Gastroesophageal sphincter (tissue), 4 donors: ENCODE results near the gene PUM1. TPM values are rescaled to one million over a fixed set of nuclear protein-coding genes. Genes with fewer than 3 reads are reported as not detected.
A peak's percentile ranks its signal among the peaks of the same experiment; 100 is the strongest.
"Not testable (repeated sequence)": the region's sequence is repeated elsewhere in the genome, so short reads cannot be mapped to it uniquely, and the experiment has no call there.

Experiments used
- ATAC-seq: fragments of 150-250 bp; one replicate; pipeline ENCODE4 v1.9.1; 2016; ENCODE audit warnings: mild to moderate bottlenecking, moderate library complexity
- H3K27ac ChIP-seq, 4 donors: fragments of 200-600 bp; sonication (generic) in 3 of 4; 1 replicate in 3 of 4; 2 replicates in 1 of 4; pipeline ENCODE4 v1.5.1; 2016 to 2019
- H3K27me3 ChIP-seq: fragments of 200-600 bp; sonication (generic); one replicate; pipeline ENCODE4 v1.5.1; 2019
- H3K36me3 ChIP-seq, 2 donors: fragments of 200-600 bp; sonication (generic); one replicate each; pipeline ENCODE4 v1.5.1; 2019; ENCODE audit warnings: control low read depth in 1 of 2
- H3K4me1 ChIP-seq, 3 donors: fragments of 200-600 bp; sonication (generic); 1 replicate in 2 of 3; 2 replicates in 1 of 3; pipeline ENCODE4 v1.5.1; 2016 to 2019; ENCODE audit warnings: control low read depth in 2 of 3
- H3K4me3 ChIP-seq, 2 donors: fragments of 200-600 bp; sonication (generic); one replicate each; pipeline ENCODE4 v1.5.1; 2019; ENCODE audit warnings: mild to moderate bottlenecking in 1 of 2, moderate library complexity in 1 of 2
- H3K9me3 ChIP-seq, 3 donors: fragments of 200-600 bp; sonication (generic); one replicate each; pipeline ENCODE4 v1.5.1; 2017 to 2019; ENCODE audit warnings: control low read depth in 2 of 3
- EP300 ChIP-seq: sonication (generic); formaldehyde crosslinking; IDR thresholded peaks from one replicate; pipeline ENCODE4 v1.6.1; 2017; ENCODE audit warnings: antibody characterized with exemption, mild to moderate bottlenecking
- POLR2A ChIP-seq, 2 donors: fragments of 450-650 bp; IDR thresholded peaks; one replicate each; pipeline ENCODE4 v1.6.1; 2017; ENCODE audit warnings: antibody characterized with exemption in 2 of 2, mild to moderate bottlenecking in 2 of 2, moderate library complexity in 1 of 2
- POLR2AphosphoS5 ChIP-seq: sonication (generic); formaldehyde crosslinking; IDR thresholded peaks from one replicate; pipeline ENCODE4 v1.6.1; 2017; ENCODE audit warnings: antibody characterized with exemption
- WGBS, 2 donors: methylation state at CpG; one replicate each; pipeline ENCODE4 v1.1.5; 2018; ENCODE audit warnings: low coverage in 1 of 2; 5-methylcytosine and 5-hydroxymethylcytosine counted together
- total RNA-seq, 4 donors: library from RNA; depleted of rRNA; stranded (reverse); fragments of >200 nt; gene quantifications; one replicate each; pipeline ENCODE4 v1.1.0, GENCODE V29; 2016
- TF ChIP-seq, protein P1 (sequence below), 4 experiments: fragments of 200-600 bp in 2 of 4; fragments of 450-650 bp in 2 of 4; sonication (generic) in 1 of 4; IDR thresholded peaks; one replicate each; pipeline ENCODE4 v1.5.1; 2017 to 2019; ENCODE audit warnings: antibody characterized with exemption in 4 of 4, mild to moderate bottlenecking in 2 of 4, moderate library complexity in 2 of 4

PUM1 gene
- total RNA-seq, 4 donors from 2014 or later = 83.8 to 90.7 (median 88.4) TPM

DNA sequence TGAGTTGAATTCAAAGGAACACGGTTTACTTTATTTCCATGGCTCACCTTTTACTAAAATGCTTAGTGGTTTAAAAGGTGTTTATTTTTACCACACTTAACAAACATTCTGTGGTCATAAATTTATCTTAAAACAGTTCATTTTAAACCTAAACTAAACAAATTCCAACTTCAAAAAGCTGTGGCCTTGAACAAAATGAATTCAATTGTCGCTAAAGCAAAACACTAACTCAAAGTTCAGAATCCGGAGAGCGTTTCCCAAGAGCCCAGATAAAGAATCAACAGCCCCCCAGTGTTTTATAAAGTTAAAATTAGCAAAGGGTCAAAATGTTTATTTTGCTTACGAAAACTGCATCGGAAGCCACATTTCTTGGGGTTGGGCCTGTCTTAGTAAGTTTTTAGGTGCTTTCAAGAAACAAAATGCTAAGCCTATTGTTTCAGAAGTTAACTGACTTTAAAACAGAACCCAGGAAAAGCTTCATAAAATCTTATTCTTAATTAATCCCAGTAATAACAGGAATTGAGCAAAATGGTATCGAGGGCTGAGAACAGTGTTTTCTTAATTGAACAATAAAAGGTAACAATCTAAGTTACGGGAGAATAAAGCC is 1.3 kb downstream of the PUM1 start:
- peaks cover 0 to 54% (median 16%) of the 10 kb centered on the region in 3 donors for H3K4me1 ChIP-seq

DNA sequence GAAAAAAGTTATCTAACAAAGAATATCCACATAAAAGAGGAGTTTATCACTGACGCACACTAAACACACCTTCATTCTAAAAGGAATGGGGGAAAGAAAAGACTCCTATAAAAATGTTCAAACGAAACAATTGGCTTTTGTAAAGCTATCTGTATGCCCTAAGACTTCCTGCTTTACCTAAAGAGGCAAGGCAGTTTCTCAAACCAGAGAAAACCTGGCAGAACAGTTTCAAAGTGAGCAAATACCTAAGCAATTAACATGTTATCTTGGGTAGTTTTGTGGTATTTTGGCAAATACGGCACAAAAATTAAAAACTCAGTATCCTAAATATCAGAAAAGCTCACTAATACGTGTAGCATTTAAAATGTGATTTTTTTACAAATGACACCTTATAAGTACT is 1.9 kb downstream of the PUM1 start:
- peaks cover 0 to 60% (median 16%) of the 10 kb centered on the region in 3 donors for H3K4me1 ChIP-seq

More for the DNA sequence above, 1.3 kb downstream of the PUM1 start:
- Histone ChIP-seq H3K27me3 (no peaks in the 10 kb centered on the region), H3K4me3 (peak overlapping the region; percentile 69 to 71), H3K27ac (peak overlapping the region; percentile 73 to 97 (median 90)), H3K9me3 (no peaks in the 10 kb centered on the region), H3K36me3 (peaks cover 0 to 2% of the 10 kb centered on the region in 2 donors)
- no peak for ATAC-seq
- 1 to 4% methylated on average over 7 to 8 of the region's 8 CpGs for WGBS, 2 donors
- TF ChIP-seq EP300 (no peak), POLR2AphosphoS5 (no peak), POLR2A (IDR thresholded peaks at IDR 0.05) (no peak)
- TF ChIP-seq, protein P1, sequence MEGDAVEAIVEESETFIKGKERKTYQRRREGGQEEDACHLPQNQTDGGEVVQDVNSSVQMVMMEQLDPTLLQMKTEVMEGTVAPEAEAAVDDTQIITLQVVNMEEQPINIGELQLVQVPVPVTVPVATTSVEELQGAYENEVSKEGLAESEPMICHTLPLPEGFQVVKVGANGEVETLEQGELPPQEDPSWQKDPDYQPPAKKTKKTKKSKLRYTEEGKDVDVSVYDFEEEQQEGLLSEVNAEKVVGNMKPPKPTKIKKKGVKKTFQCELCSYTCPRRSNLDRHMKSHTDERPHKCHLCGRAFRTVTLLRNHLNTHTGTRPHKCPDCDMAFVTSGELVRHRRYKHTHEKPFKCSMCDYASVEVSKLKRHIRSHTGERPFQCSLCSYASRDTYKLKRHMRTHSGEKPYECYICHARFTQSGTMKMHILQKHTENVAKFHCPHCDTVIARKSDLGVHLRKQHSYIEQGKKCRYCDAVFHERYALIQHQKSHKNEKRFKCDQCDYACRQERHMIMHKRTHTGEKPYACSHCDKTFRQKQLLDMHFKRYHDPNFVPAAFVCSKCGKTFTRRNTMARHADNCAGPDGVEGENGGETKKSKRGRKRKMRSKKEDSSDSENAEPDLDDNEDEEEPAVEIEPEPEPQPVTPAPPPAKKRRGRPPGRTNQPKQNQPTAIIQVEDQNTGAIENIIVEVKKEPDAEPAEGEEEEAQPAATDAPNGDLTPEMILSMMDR (IDR thresholded peaks at IDR 0.05) = no peak

DNA sequence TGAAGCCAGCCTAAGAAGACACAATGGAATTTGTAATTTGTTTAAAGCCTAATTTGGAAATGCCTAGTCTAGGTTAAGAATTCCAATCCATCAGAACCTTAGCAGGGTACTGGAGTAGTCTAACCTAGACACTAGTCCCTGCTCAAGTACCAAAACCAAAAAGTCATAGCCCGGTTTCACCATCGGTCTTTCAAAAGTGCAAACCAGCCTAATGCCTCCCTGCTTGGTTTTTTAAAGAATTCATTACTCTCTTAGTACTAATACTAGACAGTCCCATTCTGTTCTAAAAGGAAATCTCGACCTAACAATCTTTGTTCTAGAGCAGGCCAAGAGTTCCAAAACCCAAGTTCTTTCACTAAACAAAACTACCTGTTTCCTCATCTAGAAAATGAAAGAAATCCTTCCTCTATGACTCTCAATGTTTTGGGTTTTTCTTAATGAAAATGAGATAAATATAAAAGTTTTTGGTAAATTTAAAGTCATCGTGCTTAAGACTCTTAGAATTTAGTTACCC is 2.6 kb downstream of the PUM1 start:
- peaks cover 0 to 15% of the 10 kb centered on the region in 2 donors for H3K36me3 ChIP-seq
- H3K4me1 ChIP-seq = peaks cover 0 to 67% (median 16%) of the 10 kb centered on the region in 3 donors
- no peaks in the 10 kb centered on the region for H3K27me3 ChIP-seq
- H3K27ac ChIP-seq = peak overlapping the region in 2 of 4 donors; percentile 89 to 97
- no peaks in the 10 kb centered on the region for H3K9me3 ChIP-seq
- TF ChIP-seq EP300 = no peak
- no peak for TF ChIP-seq POLR2AphosphoS5
- no peak for TF ChIP-seq POLR2A (IDR thresholded peaks at IDR 0.05)
- TF ChIP-seq, protein P1 (IDR thresholded peaks at IDR 0.05) = no peak
- WGBS, 2 donors = 51 to 86% methylated on average over 4 of the region's 4 CpGs
- peak overlapping the region in 1 of 2 donors; percentile 69 for H3K4me3 ChIP-seq
- no peak for ATAC-seq

More for the DNA sequence above, 1.9 kb downstream of the PUM1 start:
- peak overlapping the region; percentile 21 to 97 (median 90) for H3K27ac ChIP-seq
- TF ChIP-seq POLR2AphosphoS5 = no peak
- H3K36me3 ChIP-seq = peaks cover 0 to 8% of the 10 kb centered on the region in 2 donors
- H3K9me3 ChIP-seq = no peaks in the 10 kb centered on the region
- ATAC-seq = no peak
- no peaks in the 10 kb centered on the region for H3K27me3 ChIP-seq
- WGBS, 2 donors = 7 to 12% methylated on average over 4 of the region's 4 CpGs
- peak overlapping the region; percentile 69 to 71 for H3K4me3 ChIP-seq

DNA sequence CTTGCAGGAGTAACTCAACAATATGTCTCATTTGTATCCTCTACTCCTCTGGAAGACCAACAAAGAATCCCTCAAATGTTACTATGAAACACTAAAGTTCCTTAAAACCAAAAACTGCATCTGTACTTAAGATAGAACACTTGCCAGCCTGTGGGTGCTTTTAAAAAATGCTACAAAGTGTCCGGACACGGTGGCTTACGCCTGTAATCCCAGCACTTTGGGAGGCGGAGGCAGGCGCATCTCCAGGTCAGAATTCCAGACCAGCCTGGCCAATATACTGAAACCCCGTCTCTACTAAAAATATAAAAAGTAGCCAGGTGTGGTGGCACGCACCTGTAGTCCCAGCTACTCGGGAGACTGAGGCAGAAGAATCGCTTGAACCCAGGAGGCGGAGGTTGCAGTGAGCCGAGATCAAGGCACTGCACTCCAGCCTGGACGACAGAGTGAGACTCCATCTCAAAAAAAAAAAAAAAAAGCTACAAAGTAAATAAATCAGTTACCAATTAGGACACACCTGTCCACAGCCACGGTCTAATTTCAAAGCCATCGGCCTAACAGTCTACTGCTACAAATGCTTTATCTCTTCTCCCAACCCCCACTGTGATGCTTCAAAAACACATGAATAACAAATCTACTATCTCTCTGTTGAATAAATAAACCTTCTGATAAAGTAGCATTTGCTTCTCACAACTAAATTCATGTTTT is 3.2 kb downstream of the PUM1 start:
- H3K4me3 ChIP-seq, H3K9me3 ChIP-seq, ATAC-seq, H3K27me3 ChIP-seq: not testable (repeated sequence)
- 66 to 68% methylated on average over 10 to 12 of the region's 14 CpGs for WGBS, 2 donors
- Histone ChIP-seq H3K4me1 (peaks cover 0 to 71% (median 16%) of the 10 kb centered on the region in 3 donors), H3K36me3 (peaks cover 0 to 21% of the 10 kb centered on the region in 2 donors), H3K27ac (peak overlapping the region in 1 of 4 donors; percentile 89)

DNA sequence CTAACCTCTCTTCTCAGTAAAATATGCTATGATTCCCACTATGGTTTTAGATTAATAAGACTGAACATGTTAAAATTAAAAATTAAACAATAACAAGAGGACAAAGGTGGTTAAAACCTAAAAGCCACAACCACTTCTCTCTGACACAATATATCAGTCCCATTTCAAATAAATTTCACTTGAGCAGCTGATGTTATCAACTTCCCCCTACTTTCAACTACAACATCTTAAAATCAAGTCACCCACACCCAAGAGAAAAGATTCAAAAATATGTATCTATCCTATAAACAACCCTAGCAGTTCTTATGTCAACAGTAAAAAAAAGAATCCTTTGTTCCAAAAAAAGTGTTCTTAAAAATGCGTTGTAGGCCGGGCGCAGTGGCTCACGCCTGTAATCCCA is 7.5 kb downstream of the PUM1 start:
- TF ChIP-seq EP300 (no peak), POLR2AphosphoS5 (no peak), POLR2A (IDR thresholded peaks at IDR 0.05) (no peak)
- TF ChIP-seq, protein P1 (IDR thresholded peaks at IDR 0.05) = no peak
- Histone ChIP-seq H3K27me3 (no peaks in the 10 kb centered on the region), H3K27ac (no peak overlapping the region), H3K4me1 (peaks cover 0 to 98% (median 24%) of the 10 kb centered on the region in 3 donors), H3K4me3 (no peak overlapping the region), H3K9me3 (no peaks in the 10 kb centered on the region), H3K36me3 (peaks cover 0 to 37% of the 10 kb centered on the region in 2 donors)
- WGBS, 2 donors = 89 to 94% methylated on average over 4 of the region's 4 CpGs
- no peak for ATAC-seq
